ENCODE results near the gene PDE5A.

DNA sequence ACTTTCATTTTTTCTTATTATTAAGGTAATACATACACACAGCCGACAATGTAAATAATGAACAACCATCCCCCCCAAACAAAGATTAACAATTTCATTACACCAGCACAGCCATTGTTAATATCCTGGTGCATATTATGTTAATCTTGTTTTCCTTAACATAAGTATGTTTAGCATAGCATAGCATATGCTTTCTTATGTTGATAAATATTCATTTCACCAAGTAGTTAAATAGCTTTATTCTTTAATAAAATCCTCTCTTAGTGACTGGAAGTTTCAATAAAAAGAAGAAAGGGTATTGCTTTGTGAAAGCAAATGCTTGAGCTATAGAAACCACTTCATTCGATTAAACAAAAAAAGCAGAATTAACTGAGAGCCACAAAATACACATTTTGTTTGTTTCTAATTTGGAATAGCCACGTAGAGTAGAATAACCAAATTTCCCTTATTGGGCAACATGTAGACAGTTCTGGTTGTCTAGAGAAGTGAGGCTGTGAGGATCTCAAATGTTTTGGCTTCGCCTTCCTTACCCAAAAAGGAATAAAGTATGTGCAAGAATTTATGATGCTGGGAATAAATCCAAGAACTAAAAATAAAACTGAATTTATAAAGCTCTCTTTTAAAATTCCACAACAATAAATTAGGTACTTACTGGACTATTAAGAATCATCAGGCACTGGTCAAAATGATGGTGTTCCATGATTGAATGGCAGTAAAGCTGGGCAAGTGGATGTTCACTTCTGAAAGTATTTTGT is 118.0 kb downstream of the PDE5A start:
- TF ChIP-seq RAD21 (conservative IDR thresholded peaks at IDR 0.05 in 1 of 2, IDR thresholded peaks at IDR 0.05 in 1 of 2) (no peak), FOSB (CRISPR knock-in tag; IDR thresholded peaks at IDR 0.05) (no peak), ZFP36 (IDR thresholded peaks at IDR 0.05; ENCODE audit: borderline replicate concordance, partially characterized antibody) (no peak), POLR2A (IDR thresholded peaks at IDR 0.05; ENCODE audit: low read length) (no peak), CHD4 (IDR thresholded peaks at IDR 0.05; ENCODE audit: borderline replicate concordance) (no peak), CTCF (IDR thresholded peaks at IDR 0.05) (no peak), MYC (IDR thresholded peaks at IDR 0.05; ENCODE audit: borderline replicate concordance, low read length) (no peak)

Measured in A549 (cell line).